GM21390 (cell line): Measurements from ENCODE around the gene B9D2.

Experiments
- ATAC-seq: cut with Tn5 transposase; IDR thresholded peaks from one replicate; pipeline ENCODE4 v1.9.1; 2021; ENCODE audit not compliant: unreplicated experiment

Gene B9D2

GRCh38 chr19:41311613-41312012 is 52.3 kb downstream of the B9D2 start:
- ATAC-seq = no peak

- no peak for ATAC-seq
Observed at GRCh38 chr19:41311072-41311471, 52.9 kb downstream of the B9D2 start.

- ATAC-seq = peak; percentile 64
Observed at GRCh38 chr19:41310033-41310831, 53.7 kb downstream of the B9D2 start, which contains the start of gene CCDC97. Gene CCDC97, plus strand, starts transcription at chr19:41310172. Its CDS starts 139 bp downstream, at chr19:41310311.

- no peak for ATAC-seq
Observed at GRCh38 chr19:41309180-41310032, 54.5 kb downstream of the B9D2 start.

GRCh38 chr19:41308450-41309179 is 55.3 kb downstream of the B9D2 start:
- no peak for ATAC-seq

GRCh38 chr19:41307954-41308449 is 55.9 kb downstream of the B9D2 start:
- ATAC-seq = no peak

- ATAC-seq = no peak
Observed at GRCh38 chr19:41307090-41307875, 56.7 kb downstream of the B9D2 start.

GRCh38 chr19:41305927-41306793 is 57.8 kb downstream of the B9D2 start:
- no peak for ATAC-seq

- no peak for ATAC-seq
Observed at GRCh38 chr19:41304706-41305483, 59.1 kb downstream of the B9D2 start.
